OCI-LY7 (cell line): ENCODE data around the gene ZSWIM3. TPM values are rescaled to one million over a fixed set of nuclear protein-coding genes. Genes with fewer than 3 reads are reported as not detected.

Experiments used
- BruUV-seq: library from RNA; stranded (reverse); fragments of 400-500 nt; replicated peaks from 2 replicates; lab custom pipeline; 2021; lab: Mats Ljungman, UMichigan
- CTCF ChIA-PET: fragments of 300-600 bp; sonication (Branson Sonifier 250); formaldehyde crosslinking; loops from one replicate; lab custom pipeline; 2022; ENCODE audit warnings: antibody characterized with exemption; ENCODE audit not compliant: unreplicated experiment; lab: Charles Lee
- POLR2A ChIA-PET: fragments of 300-600 bp; sonication (Branson Sonifier 250); formaldehyde crosslinking; loops from one replicate; lab custom pipeline; 2022; ENCODE audit warnings: antibody characterized with exemption; lab: Charles Lee
- DNase-seq: peaks from one replicate; pipeline ENCODE4 v3.0.0-alpha.2; 2015; ENCODE audit warnings: low spot score
- H2AFZ ChIP-seq: fragments of 200-600 bp; sonication (generic), shearing (Covaris generic); 2 replicates; pipeline ENCODE4 v1.6.1; 2014; ENCODE audit warnings: mild to moderate bottlenecking, antibody characterized with exemption, low read length, moderate library complexity
- H3K27ac ChIP-seq: fragments of 200-600 bp; sonication (generic); 2 replicates; pipeline ENCODE4 v1.5.1; 2014; ENCODE audit warnings: mixed run types, low read depth, mild to moderate bottlenecking, moderate library complexity, low read length, inconsistent platforms; ENCODE audit not compliant: poor library complexity, severe bottlenecking
- H3K36me3 ChIP-seq: fragments of 200-600 bp; sonication (generic); 2 replicates; pipeline ENCODE4 v1.6.1; 2014; ENCODE audit warnings: mild to moderate bottlenecking, antibody characterized with exemption, low read length, moderate library complexity, mixed read lengths; ENCODE audit not compliant: insufficient read depth
- H3K4me1 ChIP-seq: fragments of 200-600 bp; sonication (generic); 2 replicates; pipeline ENCODE4 v1.5.1; 2014; ENCODE audit warnings: mild to moderate bottlenecking, low read length; ENCODE audit not compliant: insufficient read depth, poor library complexity, severe bottlenecking
- H3K4me2 ChIP-seq: fragments of 200-600 bp; sonication (generic); 2 replicates; pipeline ENCODE4 v1.6.1; 2014; ENCODE audit warnings: mild to moderate bottlenecking, low read length
- H3K4me3 ChIP-seq: fragments of 200-600 bp; sonication (generic); 2 replicates; pipeline ENCODE4 v1.5.1; 2014; ENCODE audit warnings: mild to moderate bottlenecking, low read depth, low read length; ENCODE audit not compliant: poor library complexity, severe bottlenecking
- H3K79me2 ChIP-seq: fragments of 200-600 bp; sonication (generic); 2 replicates; pipeline ENCODE4 v1.6.1; 2016; ENCODE audit warnings: low read depth, mild to moderate bottlenecking, low read length, moderate library complexity, mixed read lengths; ENCODE audit not compliant: insufficient read depth
- H3K9me2 ChIP-seq: fragments of 200-600 bp; sonication (generic); 2 replicates; pipeline ENCODE4 v1.6.1; 2016; ENCODE audit warnings: mild to moderate bottlenecking, low read length, mixed read lengths; ENCODE audit not compliant: insufficient read depth
- H3K9me3 ChIP-seq: fragments of 200-600 bp; sonication (generic); 2 replicates; pipeline ENCODE4 v1.6.1; 2014; ENCODE audit warnings: mild to moderate bottlenecking, mixed run types, low read length, mixed read lengths
- H4K20me1 ChIP-seq: fragments of 200-600 bp; sonication (generic); 2 replicates; pipeline ENCODE4 v1.6.1; 2014; ENCODE audit warnings: mild to moderate bottlenecking, antibody characterized with exemption, low read length, moderate library complexity, mixed read lengths; ENCODE audit not compliant: insufficient read depth
- CTCF ChIP-seq: fragments of 200-600 bp; sonication (generic); conservative IDR thresholded peaks from 2 replicates; pipeline ENCODE4 v1.5.1; 2014; ENCODE audit warnings: mild to moderate bottlenecking, antibody characterized with exemption, low read length, moderate library complexity, mixed read lengths
- EZH2phosphoT487 ChIP-seq: fragments of 200-600 bp; sonication (generic); IDR thresholded peaks from 2 replicates; pipeline ENCODE4 v1.6.1; 2018; ENCODE audit warnings: low read depth, borderline replicate concordance, mild to moderate bottlenecking, mixed run types, antibody characterized with exemption, low read length, moderate library complexity, mixed read lengths
- intact Hi-C: fragments of 100-400 bp; cut with micrococcal nuclease; formaldehyde crosslinking; loops from one replicate; pipeline ENCODE4 v1.10.0; 2022; ENCODE audit not compliant: unreplicated experiment
- total RNA-seq, 2 experiments: library from RNA; depleted of rRNA in 1 of 2; stranded (reverse); fragments of >200 nt in 1 of 2; shearing (Covaris generic) in 1 of 2; gene quantifications; 2 replicates each; pipeline ENCODE4 v1.2.3, GENCODE V29; 2014 to 2022

Gene ZSWIM3
- total RNA-seq, 2 experiments from 2014 or later = 5.7 to 6.0 TPM

- Histone ChIP-seq H3K79me2 (peaks cover 24% of the 10 kb centered on the region; the same call in 1 of the 2 replicates), H2AFZ (no peak overlapping the region), H3K9me2 (no peaks in the 10 kb centered on the region), H3K4me3 (no peak overlapping the region), H3K4me2 (no peak overlapping the region), H3K36me3 (no peaks in the 10 kb centered on the region), H4K20me1 (no peaks in the 10 kb centered on the region), H3K9me3 (no peaks in the 10 kb centered on the region), H3K4me1 (peaks cover 19% of the 10 kb centered on the region), H3K27ac (no peak overlapping the region)
- POLR2A ChIA-PET = no interaction called here
- BruUV-seq = no TSS peak
- CTCF ChIA-PET = no interaction called here
- intact Hi-C loops = no loop called here
- TF ChIP-seq EZH2phosphoT487 (no peak), CTCF (no peak)
- no peak for DNase-seq
These were observed 3.3 kb downstream of the ZSWIM3 start for GRCh38 chr20:45860560-45861220.

- TF ChIP-seq EZH2phosphoT487 = no peak
- TF ChIP-seq CTCF = no peak
These were observed 4.0 kb downstream of the ZSWIM3 start for GRCh38 chr20:45861221-45862075.

More at GRCh38 chr20:45861221-45862075, 4.0 kb downstream of the ZSWIM3 start:
- no TSS peak for BruUV-seq
- H3K4me1 ChIP-seq = peaks cover 12% of the 10 kb centered on the region
- no peaks in the 10 kb centered on the region for H3K36me3 ChIP-seq
- H3K27ac ChIP-seq = no peak overlapping the region
- H3K9me2 ChIP-seq = no peaks in the 10 kb centered on the region
- intact Hi-C loops = no loop called here
- H3K9me3 ChIP-seq = no peaks in the 10 kb centered on the region
- no peaks in the 10 kb centered on the region for H4K20me1 ChIP-seq
- DNase-seq = no peak
- peaks cover 16% of the 10 kb centered on the region; the same call in 1 of the 2 replicates for H3K79me2 ChIP-seq
- CTCF ChIA-PET = interaction anchor here (0.6 kb wide), 1 partner anchor 27 kb away, joined by 3 read pairs; no protein-coding TSS in a partner anchor
- no peak overlapping the region for H2AFZ ChIP-seq
- POLR2A ChIA-PET = interaction anchor here (0.6 kb wide), 1 partner anchor 1355 kb away, joined by 3 read pairs; no protein-coding TSS in a partner anchor
- no peak overlapping the region for H3K4me2 ChIP-seq
- H3K4me3 ChIP-seq = no peak overlapping the region
